GM21360 (cell line): ENCODE data around the gene BAD.

Source experiments
- ATAC-seq: cut with Tn5 transposase; IDR thresholded peaks from one replicate; pipeline ENCODE4 v1.9.1; 2021; ENCODE audit warnings: mild to moderate bottlenecking, moderate library complexity; ENCODE audit not compliant: unreplicated experiment

The BAD gene

DNA sequence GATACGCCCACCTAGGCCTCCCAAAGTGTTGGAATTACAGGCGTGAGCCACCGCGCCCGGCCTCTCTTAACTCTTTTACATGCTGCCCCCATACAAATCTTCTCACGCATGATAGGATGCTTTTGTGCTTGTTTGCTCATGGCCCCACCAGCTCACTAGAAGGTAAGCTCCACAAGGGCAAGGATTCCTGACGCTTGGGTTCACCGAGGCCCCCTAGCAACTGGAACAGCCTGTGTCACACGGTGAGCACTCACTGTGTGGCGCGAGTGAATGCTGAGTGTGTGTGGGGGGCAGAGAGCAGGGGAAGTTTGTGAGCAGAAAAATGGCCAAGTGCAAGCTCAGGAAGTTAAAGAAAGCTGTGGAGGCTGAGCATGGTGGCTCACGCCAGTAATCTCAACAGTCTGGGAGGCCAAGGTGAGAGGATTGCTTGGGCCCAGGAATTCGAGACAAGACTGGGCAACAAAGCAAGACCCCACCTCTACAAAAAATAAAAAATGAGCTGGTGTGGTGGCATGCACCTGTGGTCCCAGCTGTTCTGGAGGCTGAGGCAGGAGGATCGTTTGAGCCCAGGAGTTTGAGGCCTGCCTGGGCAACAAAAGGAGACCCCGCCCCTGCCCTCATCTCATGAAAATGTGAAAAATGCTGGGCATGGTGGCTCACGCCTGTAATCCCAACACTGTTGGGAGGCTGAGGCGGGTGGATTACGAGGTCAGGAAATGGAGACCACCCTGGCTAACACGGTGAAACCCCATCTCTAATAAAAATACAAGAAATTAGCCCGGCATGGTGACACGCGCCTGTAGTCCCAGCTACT, 2.3 kb downstream of the BAD start:
- ATAC-seq, result no peak

DNA sequence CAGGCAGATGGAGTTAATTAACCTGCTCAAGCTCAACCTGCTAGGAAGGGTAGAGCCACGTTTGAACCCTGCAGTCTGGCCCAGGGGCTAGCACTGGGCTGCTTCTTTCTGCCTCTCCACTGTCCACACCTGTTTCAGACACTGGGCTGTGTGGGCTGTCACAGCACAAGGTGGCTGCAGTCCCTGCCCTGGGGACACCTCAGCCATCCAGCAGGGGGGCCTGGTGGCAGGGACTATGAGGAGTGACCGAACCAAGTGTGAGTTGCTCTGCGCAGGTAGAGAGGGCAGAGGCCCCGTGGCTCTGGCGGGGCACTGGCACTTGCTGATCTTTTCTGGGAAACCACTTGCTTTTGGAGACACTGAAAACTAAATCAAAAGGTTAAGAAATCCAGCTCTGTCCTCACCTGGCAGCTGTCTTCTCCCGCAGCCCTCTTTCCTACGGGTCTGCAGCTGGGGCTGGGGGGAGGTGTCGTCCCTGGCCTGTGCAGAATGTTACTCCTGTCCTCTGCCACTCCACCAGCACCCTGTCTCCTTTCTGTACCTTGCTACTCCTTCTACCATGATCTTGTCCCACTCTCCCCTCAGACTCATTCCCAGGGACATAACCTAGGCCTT, 5.8 kb downstream of the BAD start:
- ATAC-seq, result no peak

DNA sequence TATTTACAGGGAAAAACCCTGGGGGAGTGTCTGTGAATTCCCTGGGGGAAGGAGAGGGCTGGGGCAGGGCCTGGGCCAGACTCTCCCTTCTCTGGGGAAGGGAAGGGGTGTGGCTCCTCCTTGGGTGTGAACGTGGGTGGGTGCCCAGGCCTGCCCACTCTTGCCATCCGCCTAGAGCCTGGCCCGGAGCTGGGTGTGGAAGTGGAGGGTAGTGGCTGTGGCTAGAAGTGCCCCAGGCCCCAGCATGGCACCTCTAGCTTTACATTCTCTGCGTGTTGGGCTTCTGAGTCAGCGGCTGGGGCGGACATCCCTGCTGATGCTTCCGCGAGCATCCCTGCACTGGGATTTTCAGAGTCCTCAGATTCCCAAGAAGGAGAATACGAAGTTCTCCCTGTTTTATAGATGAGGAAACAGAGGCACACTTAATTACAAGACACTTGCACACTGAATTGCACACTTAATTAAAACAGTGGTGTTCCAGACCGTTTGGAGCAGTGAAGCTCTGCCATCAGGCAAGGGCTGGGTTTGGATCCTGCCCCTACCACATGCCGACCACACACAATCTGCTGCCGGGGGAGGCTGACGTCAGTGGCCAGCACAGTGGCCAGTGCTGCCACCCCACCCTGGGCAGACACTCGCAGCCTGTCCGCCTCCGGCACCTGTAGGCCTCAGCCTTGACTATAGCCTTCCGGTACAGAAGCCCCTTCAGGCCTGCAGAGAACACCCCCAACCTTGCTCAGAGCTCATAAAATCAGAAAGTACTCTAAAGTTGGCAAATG, 7.6 kb downstream of the BAD start:
- ATAC-seq, result no peak

DNA sequence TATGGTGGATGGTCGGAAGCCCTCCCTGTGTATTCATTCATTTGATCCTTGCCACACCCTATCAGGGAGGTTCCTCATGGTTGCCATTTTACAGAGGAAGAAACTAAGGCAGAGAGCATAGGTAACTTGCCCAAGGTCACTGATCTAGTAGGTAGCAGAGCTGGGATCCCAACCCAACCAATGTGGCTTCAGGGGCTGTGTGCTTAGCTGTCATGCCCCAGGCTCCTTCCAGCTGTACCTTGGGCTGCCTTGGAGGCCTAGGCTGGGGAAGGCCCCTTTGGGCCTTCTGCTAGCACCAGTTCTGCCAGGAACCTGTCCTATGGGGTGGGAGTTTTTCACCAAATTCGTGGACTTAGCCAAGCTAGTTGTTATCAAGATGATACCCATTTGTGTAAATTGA, 8.6 kb downstream of the BAD start:
- ATAC-seq, result no peak

DNA sequence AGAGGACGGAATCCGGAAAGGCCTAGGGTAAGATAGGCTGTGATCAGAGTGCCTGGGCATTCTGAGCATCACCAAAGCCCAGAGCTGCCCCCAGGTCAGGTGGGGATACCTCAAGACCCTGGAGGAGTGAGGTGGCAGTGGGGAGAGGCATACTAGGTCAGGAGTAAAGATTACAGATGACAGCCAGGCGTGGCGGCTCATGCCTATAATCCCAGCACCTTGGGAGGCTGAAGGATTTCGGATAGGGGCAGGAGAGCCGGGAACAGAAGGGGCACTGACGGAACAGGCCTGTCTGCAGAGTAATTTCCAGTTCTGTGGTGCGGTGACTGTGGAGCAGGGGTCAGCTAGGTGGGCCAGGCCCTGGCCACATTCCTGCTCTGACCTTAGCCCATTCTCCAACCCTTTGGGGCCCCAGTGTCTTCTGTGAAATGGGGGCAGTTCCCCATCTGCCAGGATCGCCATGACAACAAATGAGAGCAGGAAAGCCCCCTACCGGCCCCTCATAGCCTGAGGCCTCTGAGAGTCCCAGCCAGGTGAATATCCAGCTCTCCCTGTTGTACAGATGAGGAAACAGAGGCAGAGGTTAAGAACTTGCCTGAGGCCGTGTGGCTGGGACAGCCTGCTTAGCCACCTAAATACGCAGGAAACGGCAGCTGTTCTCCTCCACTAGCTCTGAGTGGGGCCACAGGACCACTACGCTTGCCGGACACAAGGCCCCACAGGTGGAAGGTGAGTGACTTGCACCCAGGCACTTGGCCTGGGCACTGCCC, 9.2 kb downstream of the BAD start:
- ATAC-seq, result no peak

DNA sequence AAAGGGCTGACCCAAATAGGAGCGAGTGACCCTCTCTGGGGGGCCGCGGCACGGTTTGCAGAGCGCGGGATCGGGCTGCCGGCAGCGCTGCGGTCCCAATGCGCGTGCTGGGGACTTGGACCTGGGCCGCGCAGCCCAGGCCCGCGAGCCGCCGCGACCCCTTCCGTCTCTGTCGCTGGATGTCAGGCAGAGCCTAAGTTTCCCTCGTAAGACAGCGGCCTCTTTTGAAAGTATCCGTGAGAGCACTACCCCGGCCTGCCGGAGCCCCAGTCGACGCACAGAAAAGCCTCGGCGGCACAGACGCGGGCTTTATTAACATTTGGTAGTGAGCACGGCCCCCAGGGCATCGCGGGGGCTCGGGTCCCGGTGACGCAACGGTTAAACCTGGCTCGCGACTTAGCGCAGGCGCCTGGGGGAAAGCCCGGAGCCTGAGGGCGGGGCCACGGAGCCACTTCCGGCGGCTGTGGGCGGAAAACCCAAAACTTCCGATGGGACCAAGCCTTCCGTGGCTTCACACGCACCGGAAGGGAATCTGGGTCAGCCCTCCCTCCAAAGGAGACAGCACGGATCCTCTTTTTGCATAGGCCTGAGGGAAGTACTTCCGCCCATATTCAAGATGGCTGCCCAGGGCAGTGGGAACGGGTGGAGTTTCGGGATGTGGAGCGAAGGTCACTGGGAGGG, 14.8 kb downstream of the BAD start:
- peak; percentile 51 for ATAC-seq

DNA sequence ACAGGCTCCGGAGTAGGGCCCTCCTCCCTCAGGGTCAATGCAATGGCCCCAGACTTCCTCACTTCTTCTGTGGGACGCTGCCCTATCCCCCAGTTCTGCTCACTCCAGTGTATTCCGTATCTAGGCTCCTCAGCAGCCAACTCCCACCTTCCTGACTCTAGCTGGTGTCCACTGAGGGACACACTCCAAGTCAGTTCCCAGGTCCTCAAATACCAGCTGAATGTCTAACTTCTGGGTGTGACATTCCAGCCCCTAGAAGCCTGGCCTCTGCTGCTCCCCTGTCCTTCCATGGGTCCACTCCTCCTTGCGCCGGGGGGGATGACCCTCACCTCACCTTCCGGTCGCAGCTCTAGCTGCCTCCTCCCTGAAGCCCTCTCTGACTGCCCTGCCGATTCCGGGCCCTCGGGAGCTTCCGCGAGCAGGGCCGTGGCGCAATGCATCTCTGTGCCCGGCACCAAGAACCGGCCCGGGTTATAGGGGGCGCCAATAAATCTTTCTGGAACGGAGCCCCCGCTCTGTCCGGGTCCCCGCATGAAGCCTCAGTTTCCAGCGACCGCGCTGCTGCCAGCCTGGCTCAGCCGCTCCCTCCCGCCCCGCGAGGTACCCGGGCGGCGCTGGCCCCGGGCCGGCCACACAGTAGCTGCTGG, 15.4 kb downstream of the BAD start:
- peak; percentile 8 for ATAC-seq

DNA sequence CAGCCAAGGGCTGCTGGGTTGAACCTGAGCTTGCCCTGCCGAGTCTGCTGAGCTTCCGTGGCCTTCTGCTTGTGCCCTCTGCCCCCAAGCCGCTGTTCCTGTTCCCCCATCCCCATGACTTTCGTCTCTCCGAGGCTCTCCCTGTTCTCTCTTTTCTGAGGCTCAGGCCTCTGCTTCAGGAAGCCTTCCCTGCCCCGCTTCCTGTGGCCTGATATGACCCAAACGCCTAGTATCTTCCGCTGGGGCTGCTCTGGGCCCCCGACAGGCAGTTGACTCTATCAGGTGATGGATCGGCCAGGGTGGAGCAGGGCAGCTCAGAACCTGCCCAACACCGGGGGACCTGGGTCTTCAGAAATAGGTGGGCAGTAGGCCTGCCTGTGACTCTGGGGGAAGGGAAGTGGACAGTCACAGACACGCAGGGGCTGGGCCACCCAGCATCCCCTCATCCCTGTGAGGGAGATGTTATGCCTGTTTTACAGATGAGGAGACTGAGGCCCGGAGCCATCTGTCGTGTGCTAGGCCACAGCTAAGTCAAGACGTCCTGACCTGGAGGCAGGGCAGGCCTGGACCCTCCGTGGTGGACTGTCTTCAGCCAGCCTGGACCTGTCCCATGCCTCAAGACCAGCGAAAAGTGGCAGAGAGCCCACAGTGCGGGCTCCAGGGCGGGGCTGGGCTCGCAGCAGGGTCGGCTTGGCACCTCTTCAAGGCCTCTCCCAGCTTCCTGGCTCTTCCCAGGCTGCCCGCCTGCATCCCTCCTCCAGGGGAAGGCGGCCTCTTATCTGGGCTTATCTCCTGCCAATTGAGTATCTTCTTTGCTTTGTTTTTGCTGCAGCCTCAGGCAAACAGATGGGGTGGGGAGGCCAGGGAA, 16.2 kb downstream of the BAD start:
- ATAC-seq, result no peak

DNA sequence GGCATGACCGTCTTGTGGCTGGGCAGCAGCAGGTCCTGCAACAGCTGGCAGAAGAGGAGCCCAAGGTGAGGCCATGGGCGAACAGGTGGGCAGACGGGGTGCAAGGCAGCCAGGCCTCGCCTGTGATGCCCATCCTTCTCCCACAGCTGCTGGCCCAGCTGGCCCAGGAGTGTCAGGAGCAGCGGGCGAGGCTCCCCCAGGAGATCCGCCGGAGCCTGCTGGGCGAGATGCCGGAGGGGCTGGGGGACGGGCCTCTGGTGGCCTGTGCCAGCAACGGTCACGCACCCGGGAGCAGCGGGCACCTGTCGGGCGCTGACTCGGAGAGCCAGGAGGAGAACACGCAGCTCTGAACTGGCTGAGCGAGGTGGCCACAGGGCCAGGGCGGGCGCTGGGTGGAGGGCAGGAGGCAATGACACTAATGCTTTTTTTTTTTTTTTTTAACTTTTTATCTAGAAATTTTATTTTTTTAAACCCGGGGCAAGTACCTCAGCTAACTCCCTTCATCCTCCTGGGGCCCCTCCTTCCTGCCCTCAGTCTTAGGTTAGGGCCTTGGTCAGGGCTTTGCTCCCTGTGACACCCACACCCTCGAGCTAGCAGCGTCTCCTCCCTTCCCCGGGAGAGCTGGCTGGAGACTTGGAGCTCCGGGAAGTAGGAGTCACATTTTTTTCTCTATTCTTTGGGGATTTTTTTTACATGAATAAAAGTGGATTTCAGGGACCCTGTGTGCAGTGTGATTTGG, 17.1 kb downstream of the BAD start:
- ATAC-seq, result no peak

DNA sequence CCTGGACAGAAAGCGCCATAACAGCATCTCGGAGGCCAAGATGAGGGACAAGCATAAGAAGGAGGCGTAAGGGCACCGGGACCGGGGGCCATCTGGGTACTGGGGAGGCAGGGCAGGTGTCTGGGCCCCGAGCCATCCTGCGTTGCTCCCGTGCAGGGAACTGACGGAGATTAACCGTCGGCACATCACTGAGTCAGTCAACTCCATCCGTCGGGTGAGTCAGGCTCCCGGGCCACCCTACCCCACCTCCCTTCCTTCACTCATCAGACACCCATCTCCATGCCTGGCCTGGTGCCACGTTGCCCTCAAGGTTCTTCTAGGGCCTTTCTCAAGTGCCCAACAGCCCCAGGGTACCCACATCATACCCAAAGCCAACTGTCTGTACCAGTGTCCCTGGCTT, 18.1 kb downstream of the BAD start:
- ATAC-seq, result no peak

DNA sequence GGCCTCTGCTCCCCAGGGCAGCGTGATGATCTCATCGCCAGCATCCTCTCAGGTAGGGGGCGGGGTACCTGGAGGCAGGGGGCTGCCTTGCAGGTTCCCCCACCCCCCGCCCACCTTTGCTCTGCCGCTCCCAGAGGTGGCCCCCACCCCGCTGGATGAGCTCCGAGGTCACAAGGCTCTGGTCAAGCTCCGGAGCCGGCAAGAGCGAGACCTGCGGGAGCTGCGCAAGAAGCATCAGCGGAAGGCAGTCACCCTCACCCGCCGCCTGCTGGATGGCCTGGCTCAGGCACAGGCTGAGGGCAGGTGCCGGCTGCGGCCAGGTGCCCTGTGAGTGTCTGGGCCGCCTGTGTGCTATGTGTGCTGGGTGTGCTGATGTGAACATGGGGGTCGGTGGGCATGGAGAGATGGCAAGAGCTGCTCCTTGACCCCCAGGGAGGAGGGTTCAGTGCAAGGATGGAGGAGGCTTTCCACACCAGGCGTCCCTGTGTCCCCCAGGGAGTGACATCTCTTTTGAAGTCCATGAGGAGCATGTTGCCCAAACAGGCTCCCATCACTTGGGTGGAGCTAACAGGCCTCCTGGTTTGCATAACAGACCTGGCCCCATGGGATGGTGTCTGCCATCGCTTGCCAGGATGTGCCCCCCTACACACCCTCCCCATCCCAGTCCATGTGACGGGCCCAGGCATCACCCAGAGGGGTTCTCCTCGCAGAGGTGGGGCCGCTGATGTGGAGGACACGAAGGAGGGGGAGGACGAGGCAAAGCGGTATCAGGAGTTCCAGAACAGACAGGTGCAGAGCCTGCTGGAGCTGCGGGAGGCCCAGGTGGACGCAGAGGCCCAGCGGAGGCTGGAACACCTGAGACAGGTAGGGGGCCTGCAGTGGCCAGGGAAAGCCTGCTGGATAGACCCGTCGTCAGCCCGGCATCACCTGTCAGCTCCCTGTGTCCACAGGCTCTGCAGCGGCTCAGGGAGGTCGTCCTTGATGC, 19.0 kb downstream of the BAD start:
- ATAC-seq, result no peak

DNA sequence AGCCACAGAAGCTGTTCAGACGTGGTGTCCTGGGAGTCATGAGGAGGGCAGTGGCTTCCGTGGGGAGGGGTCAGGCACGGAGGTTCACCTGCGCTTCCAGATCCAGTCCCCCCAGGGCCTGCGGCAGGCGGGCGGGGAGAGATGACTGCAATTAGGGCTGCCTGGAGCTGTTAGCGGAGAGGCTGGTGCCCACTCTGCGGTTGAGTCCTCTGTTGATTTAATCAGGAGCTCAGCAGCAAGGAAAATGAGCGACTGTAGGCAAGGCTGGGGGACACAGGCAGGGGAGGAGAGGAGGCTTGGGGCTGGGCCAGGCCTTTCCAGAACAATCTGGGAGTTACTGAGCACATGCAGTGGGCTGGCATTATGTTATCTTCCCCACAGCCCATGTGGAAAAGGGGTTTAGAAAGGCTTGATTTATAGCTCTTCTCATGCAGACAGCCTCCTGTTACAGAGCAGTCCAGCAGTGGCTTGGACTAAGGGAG, 20.1 kb downstream of the BAD start:
- ATAC-seq, result no peak

DNA sequence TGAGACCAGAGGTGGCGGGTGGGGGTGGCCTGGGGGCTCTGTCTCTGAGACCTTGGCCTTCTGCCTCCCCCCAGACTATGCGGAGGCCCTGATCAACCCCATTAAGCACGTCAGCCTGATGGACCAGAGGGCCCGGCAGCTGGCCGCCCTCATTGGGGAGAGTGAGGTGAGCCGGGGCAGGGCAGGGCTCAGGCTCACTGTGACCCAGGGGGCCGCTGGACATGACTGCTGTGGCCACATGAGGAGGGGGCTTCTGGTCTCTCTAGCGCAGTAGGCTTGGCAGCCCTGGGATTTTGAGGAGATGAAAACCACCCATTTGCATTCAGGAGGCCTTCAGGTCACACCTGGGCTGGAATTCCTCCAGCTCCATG, 20.5 kb downstream of the BAD start:
- no peak for ATAC-seq

DNA sequence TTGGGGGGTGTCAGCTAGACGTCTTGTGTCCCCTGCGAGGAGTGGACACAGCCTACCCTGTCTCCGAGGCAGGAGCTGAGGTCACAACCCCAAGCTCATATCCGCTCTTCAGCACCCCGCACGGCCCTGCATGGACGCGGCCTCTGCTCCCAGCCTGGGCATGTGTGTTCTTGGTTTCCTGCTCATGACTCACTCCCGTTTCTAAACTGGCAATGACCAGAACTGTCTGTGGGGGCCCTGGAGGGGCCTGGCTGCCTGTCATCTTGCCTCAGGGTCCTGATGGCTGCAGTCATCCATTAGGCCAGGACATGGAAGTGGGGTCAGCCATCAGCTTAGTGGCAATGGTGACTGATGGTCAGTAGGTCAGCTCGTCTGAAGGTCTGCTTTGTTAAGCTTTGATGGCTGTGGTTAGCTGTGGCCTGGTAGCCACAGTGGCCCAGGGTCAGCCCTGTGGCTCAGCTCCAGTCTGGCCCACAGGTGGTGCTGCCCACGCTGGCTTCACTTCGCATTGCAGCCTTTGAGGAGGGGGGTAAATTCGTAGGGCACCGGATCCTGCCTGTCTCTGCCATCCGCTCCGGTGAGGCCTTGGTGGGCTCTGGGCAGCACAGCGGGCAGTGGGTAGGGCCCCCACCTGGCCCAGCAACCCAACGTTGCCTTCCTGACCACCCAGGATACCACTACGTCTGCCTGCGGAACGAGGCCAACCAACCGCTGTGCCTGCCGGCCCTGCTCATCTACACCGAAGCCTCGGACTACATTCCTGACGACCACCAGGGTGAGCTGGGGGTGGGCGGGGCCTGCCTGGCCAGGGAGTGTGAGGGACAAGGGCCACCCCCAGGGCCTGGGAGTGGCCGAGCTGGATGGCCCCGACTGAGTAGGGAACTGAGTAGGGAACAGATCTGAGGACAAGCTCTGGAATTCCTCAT, 21.2 kb downstream of the BAD start:
- no peak for ATAC-seq

DNA sequence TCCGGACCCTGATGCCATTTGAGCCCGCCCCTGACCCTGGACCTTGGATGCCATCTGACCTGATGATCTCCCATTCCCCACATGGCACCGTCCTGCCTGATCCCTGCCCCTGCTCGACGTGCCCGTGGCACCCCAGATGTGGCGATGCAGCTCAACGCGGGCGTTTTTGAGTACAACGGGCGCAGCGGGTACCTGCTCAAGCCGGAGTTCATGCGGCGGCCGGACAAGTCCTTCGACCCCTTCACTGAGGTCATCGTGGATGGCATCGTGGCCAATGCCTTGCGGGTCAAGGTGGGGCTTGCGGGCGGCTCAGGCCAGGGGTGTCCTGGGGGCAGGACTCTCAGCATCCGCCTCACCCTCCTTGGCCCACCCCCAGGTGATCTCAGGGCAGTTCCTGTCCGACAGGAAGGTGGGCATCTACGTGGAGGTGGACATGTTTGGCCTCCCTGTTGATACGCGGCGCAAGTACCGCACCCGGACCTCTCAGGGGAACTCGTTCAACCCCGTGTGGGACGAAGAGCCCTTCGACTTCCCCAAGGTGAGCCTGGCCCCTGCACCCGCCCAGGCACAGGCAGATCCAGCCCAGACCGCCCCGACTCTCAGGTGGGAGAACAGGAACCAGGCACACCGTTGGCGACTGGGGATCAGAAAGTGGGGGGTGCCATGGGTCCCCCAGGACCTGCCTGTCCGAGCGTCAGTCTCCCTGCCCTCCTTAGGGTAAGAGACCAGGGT, 22.0 kb downstream of the BAD start:
- ATAC-seq, result no peak
